Stomach (tissue), 4 donors: Measurements from ENCODE around the gene HBQ1.

Experiments used
- EP300 ChIP-seq: sonication (generic); formaldehyde crosslinking; IDR thresholded peaks from one replicate; pipeline ENCODE4 v1.6.1; 2017; ENCODE audit warnings: antibody characterized with exemption
- POLR2A ChIP-seq, 4 donors: fragments of 450-650 bp; IDR thresholded peaks; one replicate each; pipeline ENCODE4 v1.6.1; 2016; ENCODE audit warnings: antibody characterized with exemption in 4 of 4, control low read depth in 2 of 4, mild to moderate bottlenecking in 1 of 4, moderate library complexity in 1 of 4
- POLR2AphosphoS5 ChIP-seq, 3 donors: sonication (generic); formaldehyde crosslinking; IDR thresholded peaks; one replicate each; pipeline ENCODE4 v1.6.1; 2016; ENCODE audit warnings: antibody characterized with exemption in 3 of 3
- TF ChIP-seq, protein P1 (sequence below), 7 experiments: fragments of 450-650 bp in 4 of 7; fragments of 200-600 bp in 3 of 7; sonication (generic) in 3 of 7; IDR thresholded peaks; one replicate each; pipeline ENCODE4 v1.5.1; 2016 to 2019; ENCODE audit warnings: antibody characterized with exemption in 7 of 7, control low read depth in 2 of 7, mild to moderate bottlenecking in 1 of 7

DNA sequence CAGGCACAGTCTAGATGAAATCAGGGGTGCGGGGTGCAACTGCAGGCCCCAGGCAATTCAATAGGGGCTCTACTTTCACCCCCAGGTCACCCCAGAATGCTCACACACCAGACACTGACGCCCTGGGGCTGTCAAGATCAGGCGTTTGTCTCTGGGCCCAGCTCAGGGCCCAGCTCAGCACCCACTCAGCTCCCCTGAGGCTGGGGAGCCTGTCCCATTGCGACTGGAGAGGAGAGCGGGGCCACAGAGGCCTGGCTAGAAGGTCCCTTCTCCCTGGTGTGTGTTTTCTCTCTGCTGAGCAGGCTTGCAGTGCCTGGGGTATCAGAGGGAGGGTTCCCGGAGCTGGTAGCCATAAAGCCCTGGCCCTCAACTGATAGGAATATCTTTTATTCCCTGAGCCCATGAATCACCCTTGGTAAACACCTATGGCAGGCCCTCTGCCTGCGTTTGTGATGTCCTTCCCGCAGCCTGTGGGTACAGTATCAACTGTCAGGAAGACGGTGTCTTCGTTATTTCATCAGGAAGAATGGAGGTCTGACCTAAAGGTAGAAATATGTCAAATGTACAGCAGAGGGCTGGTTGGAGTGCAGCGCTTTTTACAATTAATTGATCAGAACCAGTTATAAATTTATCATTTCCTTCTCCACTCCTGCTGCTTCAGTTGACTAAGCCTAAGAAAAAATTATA is 2.1 kb upstream of the HBQ1 start:
- TF ChIP-seq, protein P1, sequence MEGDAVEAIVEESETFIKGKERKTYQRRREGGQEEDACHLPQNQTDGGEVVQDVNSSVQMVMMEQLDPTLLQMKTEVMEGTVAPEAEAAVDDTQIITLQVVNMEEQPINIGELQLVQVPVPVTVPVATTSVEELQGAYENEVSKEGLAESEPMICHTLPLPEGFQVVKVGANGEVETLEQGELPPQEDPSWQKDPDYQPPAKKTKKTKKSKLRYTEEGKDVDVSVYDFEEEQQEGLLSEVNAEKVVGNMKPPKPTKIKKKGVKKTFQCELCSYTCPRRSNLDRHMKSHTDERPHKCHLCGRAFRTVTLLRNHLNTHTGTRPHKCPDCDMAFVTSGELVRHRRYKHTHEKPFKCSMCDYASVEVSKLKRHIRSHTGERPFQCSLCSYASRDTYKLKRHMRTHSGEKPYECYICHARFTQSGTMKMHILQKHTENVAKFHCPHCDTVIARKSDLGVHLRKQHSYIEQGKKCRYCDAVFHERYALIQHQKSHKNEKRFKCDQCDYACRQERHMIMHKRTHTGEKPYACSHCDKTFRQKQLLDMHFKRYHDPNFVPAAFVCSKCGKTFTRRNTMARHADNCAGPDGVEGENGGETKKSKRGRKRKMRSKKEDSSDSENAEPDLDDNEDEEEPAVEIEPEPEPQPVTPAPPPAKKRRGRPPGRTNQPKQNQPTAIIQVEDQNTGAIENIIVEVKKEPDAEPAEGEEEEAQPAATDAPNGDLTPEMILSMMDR (IDR thresholded peaks at IDR 0.05), result no peak
- no peak for TF ChIP-seq EP300
- TF ChIP-seq POLR2A (IDR thresholded peaks at IDR 0.05), result no peak
- no peak for TF ChIP-seq POLR2AphosphoS5 (IDR thresholded peaks at IDR 0.05)
